Astrocyte of the hippocampus (primary cell): ENCODE data around the gene CACNA1C.

Experiments
- DNase-seq: peaks from one replicate; pipeline ENCODE4 v3.0.0; 2011; ENCODE audit warnings: low read depth, low spot score

Gene CACNA1C

DNA sequence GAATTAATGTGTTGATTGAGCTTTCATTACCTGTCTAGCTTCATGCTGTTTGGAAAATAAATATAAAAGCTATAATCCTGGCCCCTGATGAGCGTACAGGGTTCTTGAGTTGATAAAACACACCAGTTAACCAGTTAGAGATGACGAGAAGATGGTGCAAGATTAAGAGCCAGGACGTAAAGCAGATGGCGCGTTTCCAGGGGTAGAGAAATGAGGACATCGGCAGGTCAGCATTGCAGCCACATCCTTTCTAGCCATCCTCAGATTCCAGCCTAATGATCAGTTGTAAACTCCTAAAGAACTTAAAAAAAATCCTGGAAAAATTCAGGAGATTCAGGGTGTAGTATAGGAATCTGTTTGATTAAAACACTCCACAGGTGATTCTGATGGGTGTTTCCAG is 203.7 kb downstream of the CACNA1C start:
- no peak for DNase-seq

DNA sequence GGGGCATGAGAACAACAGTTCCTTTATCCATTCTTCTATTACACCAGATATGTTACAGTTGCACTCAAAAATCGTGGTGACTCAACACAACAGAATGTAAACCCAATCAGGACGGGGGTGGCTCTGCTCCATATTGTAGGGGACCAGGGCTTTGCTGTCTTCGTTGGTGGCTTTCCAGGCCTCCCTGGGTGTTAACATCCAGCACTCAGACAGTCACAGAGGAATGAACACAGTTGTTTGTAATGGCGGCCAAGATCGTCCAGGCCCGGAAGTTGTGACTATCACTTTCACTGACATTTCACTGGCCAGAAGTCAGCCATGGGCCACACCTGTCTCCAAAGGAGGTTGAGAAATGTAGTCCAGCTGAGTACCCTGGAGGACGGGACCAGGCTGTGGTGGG is 204.1 kb downstream of the CACNA1C start:
- peak; percentile 44 for DNase-seq

DNA sequence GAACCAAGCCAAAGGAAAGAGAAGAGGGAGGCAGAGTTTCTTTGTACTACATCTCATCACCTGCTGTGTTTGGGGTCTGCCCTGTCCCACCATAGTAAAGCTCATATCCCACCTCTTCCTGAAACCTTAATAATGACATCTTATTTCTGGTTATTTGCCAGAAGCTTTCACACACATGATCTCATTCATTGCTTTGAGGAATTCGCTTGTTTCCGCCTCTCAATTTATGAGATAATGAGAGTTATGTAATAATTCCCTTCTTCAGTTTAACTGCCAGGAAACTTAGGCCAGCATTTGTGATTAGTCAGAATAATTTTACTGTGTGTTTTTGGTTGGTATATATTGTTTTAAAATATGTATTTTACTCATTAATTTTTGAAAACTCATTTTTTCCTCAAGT is 205.2 kb downstream of the CACNA1C start:
- DNase-seq, result no peak

DNA sequence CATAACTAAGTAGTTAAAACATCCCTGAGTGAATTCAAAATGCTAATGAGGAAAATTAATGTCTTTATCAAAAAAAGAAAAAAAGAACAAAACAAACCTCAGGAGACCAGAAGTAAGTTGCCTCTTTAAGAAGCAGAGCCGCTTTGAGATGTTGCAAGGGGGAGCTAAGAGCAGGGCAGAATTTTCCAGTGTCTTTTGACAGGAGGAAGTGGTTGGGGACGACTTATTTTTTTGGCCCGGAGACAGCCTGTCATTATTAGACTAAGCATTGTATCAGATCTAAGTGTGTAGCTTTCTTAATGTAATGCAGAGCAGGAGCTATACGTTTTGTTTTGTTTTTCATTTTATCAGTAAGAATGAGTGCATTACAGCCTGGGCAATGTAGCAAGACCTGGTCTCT is 206.6 kb downstream of the CACNA1C start:
- no peak for DNase-seq

DNA sequence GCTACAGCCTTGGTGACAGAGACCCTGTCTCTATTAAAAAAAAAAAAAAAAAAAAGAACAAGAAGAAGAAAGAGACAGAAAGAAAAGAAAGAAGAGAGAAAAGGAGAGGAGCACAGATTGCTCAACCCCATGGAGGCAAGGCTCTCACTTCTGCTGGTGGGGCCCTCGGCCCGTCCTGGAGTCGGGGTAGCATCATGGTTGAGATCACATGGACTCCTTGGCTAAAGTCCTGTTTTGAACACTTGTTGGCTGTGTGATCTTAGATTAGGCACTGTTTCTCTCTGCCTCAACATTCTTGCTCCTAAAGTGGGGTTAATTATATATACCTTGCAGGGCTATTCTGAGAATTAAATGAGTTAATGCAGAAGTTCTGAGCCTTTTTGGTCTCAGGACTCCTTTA is 207.7 kb downstream of the CACNA1C start:
- no peak for DNase-seq

DNA sequence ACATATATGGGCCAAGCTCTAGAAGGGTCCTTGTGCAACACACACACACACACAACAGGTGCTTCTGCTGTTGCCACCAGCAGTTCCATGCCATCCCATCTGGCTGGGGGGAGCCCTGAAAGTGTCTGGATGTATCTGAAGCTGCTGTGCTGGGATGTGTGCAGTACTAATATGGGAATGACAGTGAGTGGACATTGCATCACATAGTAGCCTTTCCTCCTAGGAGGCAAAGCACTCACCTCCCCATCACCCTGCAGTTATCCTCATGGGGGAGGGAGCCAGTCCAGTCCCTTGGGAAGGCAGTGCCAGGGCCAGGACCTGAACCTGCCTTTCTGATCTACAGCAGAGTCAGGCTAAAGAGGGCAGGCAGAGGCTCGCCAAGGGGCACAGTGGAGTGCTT is 208.9 kb downstream of the CACNA1C start:
- DNase-seq, result no peak

DNA sequence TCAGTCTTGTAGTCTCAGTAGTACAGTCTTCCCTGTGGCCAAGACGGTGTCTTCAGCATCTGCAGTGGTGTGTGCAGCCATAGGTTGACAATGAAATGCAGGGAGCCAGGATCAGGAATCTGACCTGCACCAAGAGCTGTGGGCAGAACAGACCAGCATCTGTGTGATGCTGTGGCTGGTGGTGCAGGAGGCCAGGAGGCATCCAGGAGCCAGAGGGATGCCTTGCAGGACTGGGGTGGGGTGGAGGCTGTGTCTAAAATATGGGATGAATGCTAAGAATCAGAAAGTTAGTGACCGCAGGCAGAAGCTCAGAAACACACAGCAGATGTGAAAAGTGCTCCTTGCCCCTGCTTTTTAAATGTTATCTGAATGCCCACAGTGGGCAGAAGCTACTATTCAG is 209.7 kb downstream of the CACNA1C start:
- DNase-seq, result no peak

DNA sequence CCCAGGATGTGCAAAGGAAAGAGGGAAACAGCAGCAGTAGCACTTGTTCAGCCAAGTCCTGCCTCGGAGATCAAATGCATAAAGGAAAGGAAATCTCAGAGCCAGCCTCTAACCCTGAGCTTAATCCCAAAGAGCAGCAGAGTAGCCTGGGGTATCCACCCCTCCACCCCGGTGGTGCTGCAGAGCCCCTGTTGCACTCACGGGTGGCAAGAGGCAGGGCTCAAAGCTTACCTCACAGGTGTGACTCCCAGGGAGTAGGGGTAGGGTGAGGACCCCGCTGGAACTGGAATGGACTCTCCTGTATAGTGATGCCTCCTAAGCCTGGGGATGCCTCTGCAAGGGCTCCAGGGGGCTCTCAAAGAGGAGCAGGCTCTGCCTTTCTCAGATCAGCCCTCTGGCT is 211.1 kb downstream of the CACNA1C start:
- no peak for DNase-seq

DNA sequence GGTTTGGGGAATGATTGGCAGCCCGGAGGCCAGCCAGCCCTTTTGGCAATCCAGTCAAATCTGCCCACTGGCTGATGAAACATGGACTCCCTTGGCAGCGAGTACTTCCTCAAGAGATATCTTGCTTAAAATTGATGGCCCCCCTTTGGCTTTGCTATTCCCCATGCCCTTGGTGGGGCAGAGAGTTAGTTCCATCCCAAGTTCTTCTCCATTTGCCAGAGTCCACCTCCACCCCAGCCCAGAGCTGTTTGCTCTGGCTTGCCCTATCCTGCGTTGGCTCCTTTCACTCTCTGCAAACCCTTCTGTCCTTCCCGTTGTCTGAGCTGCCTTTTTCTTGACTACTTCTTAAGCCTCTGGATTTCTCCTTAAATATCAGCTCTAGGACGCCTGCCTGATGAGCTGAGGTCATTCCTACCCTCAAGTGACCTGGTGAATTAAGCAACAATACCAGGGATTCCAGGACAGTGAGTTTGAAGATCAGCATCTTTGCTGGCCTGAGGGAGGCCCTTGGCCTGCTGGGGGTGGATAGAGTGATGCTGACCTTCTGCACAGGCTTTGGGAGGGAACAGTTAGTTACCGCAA is 212.0 kb downstream of the CACNA1C start:
- peak; percentile 82 for DNase-seq

DNA sequence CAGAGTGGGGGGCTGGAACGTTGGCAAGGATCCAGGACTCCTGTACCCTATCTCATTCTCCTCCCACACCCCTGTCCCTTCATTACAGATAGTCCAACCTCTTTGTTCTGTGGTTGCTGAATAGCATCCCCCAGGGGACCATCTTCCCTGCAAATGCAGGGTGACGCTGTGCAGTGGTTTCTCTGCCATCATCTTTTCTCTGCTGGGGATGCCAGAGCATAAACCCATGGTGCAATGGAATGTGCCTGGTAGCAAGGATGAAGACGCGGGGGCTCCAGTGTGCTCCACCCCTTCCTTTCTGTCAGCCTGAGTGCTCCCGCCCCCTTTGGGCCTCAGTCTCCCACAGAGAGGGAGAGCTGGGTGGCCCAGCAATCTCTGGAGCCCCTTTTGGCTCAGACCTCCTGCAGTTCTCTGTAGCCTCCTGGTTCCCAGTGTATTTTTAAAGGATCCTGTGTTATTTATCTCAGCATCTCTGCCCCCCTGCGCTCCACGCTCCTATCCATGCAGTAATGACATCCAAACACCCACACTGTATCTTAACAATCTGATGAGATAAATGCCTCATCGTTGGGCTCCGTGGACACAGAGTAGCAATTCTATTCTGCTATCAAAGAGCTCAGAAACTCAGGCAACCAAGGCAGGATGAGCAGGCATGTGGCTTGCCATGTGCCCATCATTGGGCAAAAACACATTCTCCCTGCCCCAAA is 212.8 kb downstream of the CACNA1C start:
- no peak for DNase-seq

DNA sequence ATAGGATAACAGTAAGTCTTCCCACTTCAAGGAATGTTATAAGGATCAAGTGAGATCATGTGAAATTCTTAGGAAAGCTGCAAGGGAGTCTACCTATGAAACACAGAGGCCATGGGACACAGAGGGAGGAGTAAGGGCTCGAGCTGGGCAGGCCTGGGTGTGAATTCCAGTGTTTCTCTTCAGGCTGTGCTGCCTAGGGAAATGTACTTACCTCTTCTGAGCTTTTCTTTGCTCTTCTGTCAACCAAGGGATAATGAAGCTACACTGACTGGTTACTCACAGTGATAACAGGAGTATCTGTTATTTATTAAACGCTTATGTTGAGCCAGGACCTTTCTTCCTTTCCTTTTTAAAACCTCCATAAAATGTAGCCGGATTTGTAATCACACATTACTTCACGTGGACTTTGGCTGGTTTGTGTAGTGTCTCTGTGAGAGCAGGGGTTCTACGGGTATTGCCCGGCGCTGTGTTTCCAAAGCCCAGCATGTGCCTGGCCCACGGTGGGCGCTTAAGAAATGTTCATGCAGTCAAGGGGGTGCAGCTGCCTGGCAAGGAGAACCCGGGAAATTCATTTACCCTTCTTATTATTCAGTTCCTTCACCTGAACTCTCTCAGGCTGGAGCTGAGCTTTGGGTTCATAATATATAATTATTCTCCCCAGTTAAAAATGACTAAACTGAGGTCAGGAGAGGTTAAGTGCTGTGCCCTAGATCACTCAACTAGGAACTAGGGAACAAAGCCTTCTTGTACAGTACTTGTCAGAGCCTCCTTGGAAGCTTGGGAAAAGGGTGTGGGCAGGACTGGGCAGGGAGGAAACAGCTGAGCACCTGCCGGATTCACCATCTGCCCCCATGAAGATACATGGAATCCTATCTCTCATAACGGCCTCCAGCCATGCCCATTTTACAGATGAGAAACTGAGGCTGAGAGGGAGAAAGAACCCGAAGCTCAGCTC is 214.2 kb downstream of the CACNA1C start:
- no peak for DNase-seq

DNA sequence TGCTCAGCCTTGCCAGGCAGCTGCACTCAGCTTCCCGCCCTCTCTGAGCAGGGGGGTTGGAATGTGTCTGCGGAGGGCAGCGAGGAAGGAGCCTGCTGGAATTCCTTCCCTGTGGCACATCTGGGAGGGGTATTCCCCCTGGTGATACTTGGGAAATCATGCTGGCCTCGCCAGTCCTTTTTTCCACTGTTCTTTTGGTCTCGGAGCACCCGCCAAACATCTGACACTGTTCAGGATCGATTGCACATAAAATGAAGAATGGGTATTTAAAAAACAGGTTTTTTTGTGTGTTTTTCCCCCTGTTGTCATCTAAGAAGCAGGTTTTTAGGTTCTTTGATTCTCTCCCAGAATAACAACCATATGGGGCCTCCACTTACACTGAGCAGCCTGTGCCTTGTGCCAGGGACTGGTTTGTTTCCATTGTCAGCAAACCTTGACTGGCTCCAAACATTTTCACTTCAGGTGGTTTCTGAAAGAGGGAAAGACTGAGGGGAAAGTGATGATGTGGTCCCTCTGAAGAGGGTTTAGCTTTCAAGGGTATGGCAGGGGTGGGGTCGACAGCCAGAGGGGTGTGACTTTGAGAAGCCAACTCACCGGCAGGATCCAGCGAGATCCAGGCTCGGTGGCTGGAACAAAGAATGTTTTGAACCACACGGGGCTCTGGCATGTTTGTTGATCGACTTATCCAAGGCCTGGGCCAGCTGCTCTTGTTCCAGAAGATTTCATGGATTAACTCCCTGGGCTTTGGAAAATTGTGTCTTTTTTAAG is 215.1 kb downstream of the CACNA1C start:
- peak; percentile 86 for DNase-seq

DNA sequence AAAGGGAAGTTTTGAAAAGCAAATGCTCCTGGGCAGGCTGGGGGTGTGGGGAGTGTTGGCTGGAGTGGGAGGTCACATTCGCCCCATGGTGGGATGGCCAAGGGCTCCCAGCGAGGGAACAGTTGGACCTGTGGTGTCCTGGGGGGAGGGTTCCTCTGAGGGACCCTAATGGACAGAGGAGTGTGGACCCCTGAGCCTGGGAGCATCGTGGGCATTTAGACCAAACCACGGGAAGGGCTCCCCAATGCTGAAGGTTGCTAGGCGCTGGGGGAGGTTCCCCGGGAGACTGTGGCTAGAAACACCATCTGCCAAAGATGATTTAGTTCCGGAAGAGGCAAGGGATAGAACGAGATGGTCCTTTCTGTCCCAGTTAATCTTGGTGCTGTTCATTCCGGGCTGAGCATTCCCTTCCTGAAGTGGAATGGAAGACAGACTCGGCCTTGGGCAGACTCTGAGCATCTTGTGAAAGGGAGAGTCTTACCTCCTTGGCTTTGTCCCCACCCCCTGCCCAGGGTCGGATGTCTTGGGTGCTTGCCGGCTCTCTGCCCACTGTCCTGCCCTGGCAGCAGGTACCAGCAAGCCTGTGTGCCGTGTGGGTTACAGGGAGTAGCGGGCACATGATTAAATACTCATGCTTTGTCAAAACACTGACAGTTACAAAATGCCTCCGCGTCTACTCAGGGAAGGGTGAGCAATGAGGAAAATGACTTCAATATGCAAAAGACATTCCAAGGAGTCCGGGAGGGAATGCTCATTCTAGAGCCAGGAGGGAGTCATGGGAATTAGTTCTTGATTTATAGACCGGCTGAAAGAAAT is 215.9 kb downstream of the CACNA1C start:
- DNase-seq, result peak; percentile 91

DNA sequence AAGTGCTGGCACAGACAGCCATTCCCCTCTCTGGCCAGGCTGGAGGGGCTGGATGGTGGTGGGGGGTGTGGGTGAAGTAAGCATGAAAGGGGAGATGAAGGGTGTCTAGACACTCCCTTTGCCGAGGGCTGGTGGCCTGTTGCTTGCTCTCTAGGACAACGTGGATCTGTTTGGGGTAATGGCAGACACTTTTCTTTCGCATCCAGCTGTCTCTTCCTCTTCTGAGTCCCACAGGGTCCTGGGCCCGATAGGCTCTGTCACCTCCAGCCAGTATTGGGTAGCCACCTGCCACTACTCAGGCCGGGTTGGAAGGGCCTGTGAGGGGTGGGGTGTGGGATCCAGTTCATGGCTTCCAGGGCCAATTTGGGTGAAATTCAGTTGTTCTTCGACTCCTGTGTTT is 218.1 kb downstream of the CACNA1C start:
- DNase-seq, result no peak

DNA sequence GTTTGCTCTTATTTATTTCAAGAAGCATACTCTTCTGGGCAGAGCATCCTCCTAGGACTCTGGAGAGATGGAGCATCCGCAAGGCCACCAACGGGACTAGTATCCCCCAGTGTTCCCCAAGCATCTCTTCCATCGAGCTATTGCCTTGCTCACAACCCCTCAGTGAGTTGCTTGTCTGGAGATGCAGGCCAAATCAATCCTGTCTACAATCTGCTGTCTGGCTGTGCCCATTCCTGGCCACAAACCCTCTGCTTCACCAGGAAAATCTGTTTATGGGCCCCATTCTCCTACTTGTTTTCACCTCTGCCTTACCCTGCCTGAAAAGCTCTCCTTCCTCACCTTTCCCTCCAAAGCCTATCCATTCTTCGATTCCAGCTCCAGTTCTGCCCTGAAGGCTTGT is 219.2 kb downstream of the CACNA1C start:
- DNase-seq, result no peak

DNA sequence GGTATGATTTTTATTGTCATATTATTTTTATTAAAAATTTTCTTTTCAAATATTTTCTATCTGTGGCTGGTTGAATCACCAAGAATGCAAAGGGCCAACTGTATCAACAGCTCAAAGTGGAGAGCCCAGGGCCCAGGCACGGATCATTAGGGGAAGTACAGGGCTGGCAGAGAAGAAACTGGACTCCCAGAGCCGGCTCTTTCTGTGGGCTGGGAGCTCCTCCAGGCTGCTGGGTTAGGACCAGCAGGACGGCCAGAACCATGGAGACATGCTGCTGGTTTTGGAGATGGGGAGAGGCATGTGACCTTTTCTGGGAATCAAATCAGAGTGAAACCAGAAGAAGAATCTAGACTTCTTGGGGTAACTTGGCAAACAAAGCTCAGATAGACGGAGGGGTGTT is 220.5 kb downstream of the CACNA1C start:
- peak; percentile 62 for DNase-seq

DNA sequence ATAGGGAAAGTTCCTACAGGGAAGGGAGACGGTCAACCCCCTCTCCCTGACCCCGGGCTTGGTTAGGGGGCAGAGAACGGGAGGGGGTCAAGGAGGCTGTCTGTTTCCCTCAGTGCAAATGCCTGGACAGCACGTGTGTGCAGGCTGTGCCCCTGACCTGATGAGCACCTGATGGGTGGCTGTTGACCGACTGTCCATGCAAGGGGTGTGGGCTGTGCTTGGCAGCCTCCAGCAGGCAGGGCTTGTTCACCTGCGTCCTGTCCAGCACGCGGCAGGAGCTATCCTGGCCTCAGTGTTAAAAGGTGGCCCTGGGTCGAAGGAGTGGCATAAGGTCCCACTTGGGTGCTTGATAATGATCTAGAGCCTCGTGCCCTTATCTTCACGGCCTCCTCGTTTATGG is 221.0 kb downstream of the CACNA1C start:
- no peak for DNase-seq

DNA sequence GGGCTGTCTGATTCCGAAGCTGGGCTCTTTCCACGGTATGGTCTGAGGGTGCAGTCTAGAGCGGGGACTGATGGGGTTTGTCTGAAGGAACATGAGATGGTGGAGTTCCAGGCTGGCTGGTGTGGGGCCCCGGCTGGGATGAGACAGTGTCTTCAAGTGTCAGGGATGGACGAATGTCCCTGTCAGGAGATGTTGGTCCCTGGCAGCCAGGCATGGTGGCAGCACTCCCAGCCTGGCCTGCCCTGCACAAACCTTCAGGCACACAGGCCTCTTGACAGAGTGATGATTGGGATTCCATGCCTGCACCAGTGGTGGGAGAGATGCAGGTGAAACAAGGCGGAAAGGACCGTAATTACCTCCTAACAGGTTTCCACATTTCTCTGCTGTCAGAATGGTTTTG is 221.9 kb downstream of the CACNA1C start:
- DNase-seq, result no peak

DNA sequence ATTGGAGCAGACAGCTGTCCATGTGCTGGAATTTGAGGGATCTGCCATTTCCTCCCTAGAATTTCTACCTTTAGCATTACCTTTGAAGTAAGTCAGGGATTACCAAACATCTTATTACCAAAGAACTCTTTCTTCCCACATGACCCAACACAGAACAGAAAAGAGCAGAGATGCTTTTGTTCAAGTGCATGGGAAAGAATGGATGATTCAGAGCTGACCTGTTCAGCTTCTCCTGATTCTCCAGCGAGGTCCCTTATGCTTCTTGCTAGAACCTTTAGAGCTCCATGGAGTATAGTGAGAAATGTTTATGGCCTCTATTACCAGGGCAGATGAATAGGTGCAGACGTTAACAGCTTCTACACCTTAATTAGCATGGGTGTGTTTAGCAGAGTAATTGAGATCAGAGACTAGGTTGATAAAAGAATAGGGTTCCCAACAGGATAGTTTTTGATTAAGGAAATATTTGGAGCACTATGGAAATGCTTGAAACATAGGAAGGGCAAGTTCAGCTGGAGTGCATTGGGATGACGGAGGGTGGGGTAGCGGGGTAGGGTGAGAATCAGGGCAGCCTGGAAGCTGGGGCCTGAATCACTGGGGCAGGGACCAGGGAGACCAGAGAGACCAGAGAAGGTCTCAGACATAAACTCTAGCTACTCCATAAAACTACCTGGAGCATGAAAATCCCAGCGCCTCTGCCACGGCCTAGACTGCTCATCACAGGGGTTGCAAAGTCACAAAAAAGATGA is 223.7 kb downstream of the CACNA1C start:
- no peak for DNase-seq

DNA sequence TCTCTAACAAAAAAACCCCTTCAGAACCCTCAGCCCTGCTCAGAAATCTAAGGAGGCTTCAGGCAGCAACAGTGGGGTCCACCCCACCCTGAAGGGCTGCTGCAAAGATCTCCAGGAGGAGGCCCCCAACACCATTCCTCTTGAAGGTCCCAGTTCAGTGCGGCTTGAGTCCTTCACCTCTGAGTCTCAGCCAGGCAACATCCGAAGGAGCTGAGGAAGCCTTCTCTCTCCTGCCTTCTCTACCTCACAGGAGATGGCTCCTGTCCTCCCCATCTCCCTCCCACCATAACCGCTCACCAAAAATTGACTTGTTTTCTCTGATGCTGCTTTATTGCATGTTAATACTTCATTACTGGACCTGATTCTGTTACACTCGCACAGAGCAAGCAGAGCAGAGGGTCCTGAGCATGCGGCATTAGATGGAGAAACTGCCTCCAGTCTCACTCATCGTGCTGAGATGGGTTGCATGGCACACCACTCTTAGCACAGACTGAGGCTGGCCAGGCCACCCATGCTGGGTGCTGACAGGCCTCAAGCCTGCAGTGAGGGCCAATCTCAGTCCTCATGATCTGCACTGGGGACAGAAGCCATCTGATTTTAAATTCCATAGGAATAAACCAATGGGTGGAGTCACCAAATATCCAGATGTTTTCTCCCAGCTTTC is 224.8 kb downstream of the CACNA1C start:
- DNase-seq, result no peak
